Kidney tubule cell (primary cell): ENCODE measurements around the gene POLR2J2.
"Not testable (repeated sequence)": the region's sequence is repeated elsewhere in the genome, so short reads cannot be mapped to it uniquely, and the experiment has no call there.

Experiments
- DNase-seq: peaks from one replicate; pipeline ENCODE4 v3.0.0-alpha.2; 2018; ENCODE audit warnings: low spot score

POLR2J2 gene

GRCh38 chr7:102671956-102672307, 469 bp upstream of the POLR2J2 start:
- DNase-seq: not testable (repeated sequence)

- not testable (repeated sequence) for DNase-seq
These were observed 3.9 kb downstream of the POLR2J2 start for GRCh38 chr7:102667523-102667922.

- DNase-seq: not testable (repeated sequence)
These were observed 4.6 kb downstream of the POLR2J2 start for GRCh38 chr7:102666850-102667249.

GRCh38 chr7:102664765-102665164, 6.7 kb downstream of the POLR2J2 start:
- DNase-seq: not testable (repeated sequence)

- DNase-seq: not testable (repeated sequence)
These were observed 21.5 kb downstream of the POLR2J2 start, which contains the start of gene SPDYE2B for GRCh38 chr7:102649924-102650323. Gene SPDYE2B, plus strand, starts transcription at chr7:102650319. Its CDS starts 2,030 bp downstream, at chr7:102652349.

- not testable (repeated sequence) for DNase-seq
These were observed 23.6 kb downstream of the POLR2J2 start for GRCh38 chr7:102647813-102648212.

GRCh38 chr7:102643404-102643803, 28.1 kb downstream of the POLR2J2 start:
- DNase-seq: not testable (repeated sequence)

GRCh38 chr7:102642691-102643090, 28.8 kb downstream of the POLR2J2 start, which contains the start of gene UPK3BL1:
Gene UPK3BL1, minus strand, starts transcription at chr7:102642791. Its CDS starts 50 bp downstream, at chr7:102642741.
- not testable (repeated sequence) for DNase-seq

- peak; percentile 0 for DNase-seq
These were observed 32.6 kb downstream of the POLR2J2 start for GRCh38 chr7:102638848-102639247.

GRCh38 chr7:102636956-102637355, 34.5 kb downstream of the POLR2J2 start:
- not testable (repeated sequence) for DNase-seq

GRCh38 chr7:102635354-102635753, 36.1 kb downstream of the POLR2J2 start:
- DNase-seq: not testable (repeated sequence)

- DNase-seq: not testable (repeated sequence)
These were observed 37.2 kb downstream of the POLR2J2 start for GRCh38 chr7:102634299-102634698.

- not testable (repeated sequence) for DNase-seq
These were observed 40.8 kb downstream of the POLR2J2 start for GRCh38 chr7:102630622-102631021.

GRCh38 chr7:102627271-102627904, 44.1 kb downstream of the POLR2J2 start:
- not testable (repeated sequence) for DNase-seq

- DNase-seq: peak; percentile 0
These were observed 53.3 kb downstream of the POLR2J2 start for GRCh38 chr7:102618122-102618521.

- DNase-seq: peak; percentile 1
These were observed 54.8 kb downstream of the POLR2J2 start, which contains the start of gene RASA4 for GRCh38 chr7:102616507-102617125. Gene RASA4, minus strand, starts transcription at chr7:102616756. Its CDS starts 67 bp downstream, at chr7:102616689.
